ENCODE results near the gene FBLN2.

GRCh38 chr3:13624021-13624420 lies 75.1 kb downstream of the FBLN2 start:
- TF ChIP-seq CTCF (IDR thresholded peaks at IDR 0.05) (no peak), EP300 (IDR thresholded peaks at IDR 0.05) (no peak)

Data from esophagus muscularis mucosa (tissue), 3 donors.